ENCODE results near the gene CADM1.

Gene CADM1

DNA sequence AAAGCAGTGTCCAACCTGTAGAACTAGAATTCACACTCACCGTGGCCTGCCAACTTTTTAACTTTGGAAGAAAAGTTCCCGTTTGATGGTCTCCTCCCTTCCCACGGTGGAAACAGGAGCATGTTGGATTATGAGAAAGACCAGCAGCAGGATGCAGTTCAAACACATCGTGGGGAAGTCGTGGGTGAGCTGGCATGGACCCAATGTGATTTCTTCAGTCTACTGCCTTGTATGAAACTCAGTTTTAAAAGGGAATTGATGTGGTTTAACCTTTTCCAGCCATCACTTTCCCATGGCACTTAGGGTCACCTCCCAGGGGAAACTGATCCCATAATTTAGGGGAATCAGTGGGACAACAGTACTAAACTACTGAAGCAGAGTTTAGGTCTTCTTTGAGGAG lies 318.3 kb downstream of the CADM1 start:
- H3K9ac ChIP-seq (ENCODE audit: low read depth, low read length) = no peak overlapping the region

GRCh38 chr11:115185507-115185906 lies 318.7 kb downstream of the CADM1 start:
- Histone ChIP-seq H3K36me3 (ENCODE audit: insufficient read depth, low read length) (no peaks in the 10 kb centered on the region), H3K9ac (ENCODE audit: low read depth, low read length) (no peak overlapping the region), H3K27ac (ENCODE audit: low read depth, low read length) (no peak overlapping the region), H3K4me1 (ENCODE audit: insufficient read depth, low read length) (peaks cover 5% of the 10 kb centered on the region), H3K9me3 (ENCODE audit: insufficient read depth, low read depth, low read length) (no peaks in the 10 kb centered on the region), H3K27me3 (ENCODE audit: insufficient read depth, low read length) (no peaks in the 10 kb centered on the region), H3K4me3 (ENCODE audit: low read length) (no peak overlapping the region)
- WGBS = 96% methylated on average over 4 of the region's 4 CpGs

More for the DNA sequence above, 318.3 kb downstream of the CADM1 start:
- Histone ChIP-seq H3K36me3 (ENCODE audit: insufficient read depth, low read length) (no peaks in the 10 kb centered on the region), H3K4me1 (ENCODE audit: insufficient read depth, low read length) (peaks cover 5% of the 10 kb centered on the region; the same call in 1 of the 2 replicates), H3K27me3 (ENCODE audit: insufficient read depth, low read length) (no peaks in the 10 kb centered on the region), H3K4me3 (ENCODE audit: low read length) (no peak overlapping the region), H3K27ac (ENCODE audit: low read depth, low read length) (no peak overlapping the region), H3K9me3 (ENCODE audit: insufficient read depth, low read depth, low read length) (no peaks in the 10 kb centered on the region)
- WGBS = 97% methylated on average over 5 of the region's 5 CpGs

GRCh38 chr11:115184901-115185300 lies 319.3 kb downstream of the CADM1 start:
- WGBS = 95% methylated on average over 5 of the region's 5 CpGs
- no peak overlapping the region for H3K4me3 ChIP-seq (ENCODE audit: low read length)
- H3K9ac ChIP-seq (ENCODE audit: low read depth, low read length) = no peak overlapping the region
- peaks cover 5% of the 10 kb centered on the region for H3K4me1 ChIP-seq (ENCODE audit: insufficient read depth, low read length)
- no peak overlapping the region for H3K27ac ChIP-seq (ENCODE audit: low read depth, low read length)
- H3K27me3 ChIP-seq (ENCODE audit: insufficient read depth, low read length) = no peaks in the 10 kb centered on the region
- H3K36me3 ChIP-seq (ENCODE audit: insufficient read depth, low read length) = no peaks in the 10 kb centered on the region
- no peaks in the 10 kb centered on the region for H3K9me3 ChIP-seq (ENCODE audit: insufficient read depth, low read depth, low read length)

- Histone ChIP-seq H3K4me3 (ENCODE audit: low read length) (no peak overlapping the region), H3K36me3 (ENCODE audit: insufficient read depth, low read length) (no peaks in the 10 kb centered on the region), H3K27me3 (ENCODE audit: insufficient read depth, low read length) (no peaks in the 10 kb centered on the region), H3K27ac (ENCODE audit: low read depth, low read length) (no peak overlapping the region), H3K9ac (ENCODE audit: low read depth, low read length) (no peak overlapping the region), H3K4me1 (ENCODE audit: insufficient read depth, low read length) (peaks cover 5% of the 10 kb centered on the region), H3K9me3 (ENCODE audit: insufficient read depth, low read depth, low read length) (no peaks in the 10 kb centered on the region)
- 92% methylated on average over 6 of the region's 6 CpGs for WGBS
Observed at GRCh38 chr11:115183830-115184229, 320.4 kb downstream of the CADM1 start.

GRCh38 chr11:115183136-115183535 lies 321.1 kb downstream of the CADM1 start:
- peaks cover 10% of the 10 kb centered on the region for H3K4me1 ChIP-seq (ENCODE audit: insufficient read depth, low read length)
- H3K27me3 ChIP-seq (ENCODE audit: insufficient read depth, low read length) = no peaks in the 10 kb centered on the region
- H3K9me3 ChIP-seq (ENCODE audit: insufficient read depth, low read depth, low read length) = no peaks in the 10 kb centered on the region
- WGBS = 95% methylated on average over 4 of the region's 4 CpGs
- H3K27ac ChIP-seq (ENCODE audit: low read depth, low read length) = no peak overlapping the region
- no peak overlapping the region for H3K4me3 ChIP-seq (ENCODE audit: low read length)
- H3K9ac ChIP-seq (ENCODE audit: low read depth, low read length) = no peak overlapping the region
- no peaks in the 10 kb centered on the region for H3K36me3 ChIP-seq (ENCODE audit: insufficient read depth, low read length)

DNA sequence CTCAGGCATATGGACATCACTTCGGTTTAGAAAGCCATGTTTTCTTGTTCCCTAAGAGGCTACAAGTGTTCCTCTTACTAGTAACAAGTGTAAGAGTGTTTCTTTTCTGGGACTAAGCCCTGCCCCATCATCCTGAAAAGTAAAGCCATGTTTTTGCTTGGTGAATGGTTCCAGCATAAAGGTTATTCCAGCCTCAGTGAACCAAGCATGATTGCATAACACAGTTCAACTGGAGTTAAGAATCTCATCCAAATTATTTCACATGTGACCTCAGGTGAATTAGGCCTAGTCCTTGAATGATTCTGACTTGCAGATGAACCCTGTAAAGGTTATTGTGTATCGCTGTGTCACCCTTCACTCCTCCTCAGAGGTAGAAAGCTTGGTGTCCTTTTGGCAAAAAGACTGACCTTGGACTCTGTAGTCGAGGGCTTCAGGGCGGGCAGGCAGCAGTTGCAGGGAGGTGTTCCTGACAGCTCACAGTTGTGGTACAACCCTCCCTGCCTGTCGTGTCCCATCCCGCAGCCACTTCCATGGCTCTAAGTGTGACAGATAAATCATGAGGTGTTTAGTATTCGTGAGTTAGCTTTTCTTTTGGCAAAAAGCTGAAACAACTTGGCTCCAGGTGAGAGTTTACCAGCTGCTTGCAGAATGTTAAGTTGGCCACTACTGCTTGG lies 321.8 kb downstream of the CADM1 start:
- Histone ChIP-seq H3K27ac (ENCODE audit: low read depth, low read length) (no peak overlapping the region), H3K9me3 (ENCODE audit: insufficient read depth, low read depth, low read length) (no peaks in the 10 kb centered on the region), H3K4me3 (ENCODE audit: low read length) (no peak overlapping the region), H3K36me3 (ENCODE audit: insufficient read depth, low read length) (no peaks in the 10 kb centered on the region), H3K27me3 (ENCODE audit: insufficient read depth, low read length) (no peaks in the 10 kb centered on the region), H3K9ac (ENCODE audit: low read depth, low read length) (no peak overlapping the region), H3K4me1 (ENCODE audit: insufficient read depth, low read length) (peaks cover 11% of the 10 kb centered on the region)
- 92% methylated on average over 7 of the region's 7 CpGs for WGBS

- WGBS = 81% methylated on average over 8 of the region's 12 CpGs
- H3K9me3 ChIP-seq (ENCODE audit: insufficient read depth, low read depth, low read length) = no peaks in the 10 kb centered on the region
- no peaks in the 10 kb centered on the region for H3K27me3 ChIP-seq (ENCODE audit: insufficient read depth, low read length)
- H3K9ac ChIP-seq (ENCODE audit: low read depth, low read length) = no peak overlapping the region
- peaks cover 11% of the 10 kb centered on the region for H3K4me1 ChIP-seq (ENCODE audit: insufficient read depth, low read length)
- H3K4me3 ChIP-seq (ENCODE audit: low read length) = no peak overlapping the region
- no peak overlapping the region for H3K27ac ChIP-seq (ENCODE audit: low read depth, low read length)
- H3K36me3 ChIP-seq (ENCODE audit: insufficient read depth, low read length) = no peaks in the 10 kb centered on the region
Observed at GRCh38 chr11:115181538-115181937, 322.7 kb downstream of the CADM1 start.

DNA sequence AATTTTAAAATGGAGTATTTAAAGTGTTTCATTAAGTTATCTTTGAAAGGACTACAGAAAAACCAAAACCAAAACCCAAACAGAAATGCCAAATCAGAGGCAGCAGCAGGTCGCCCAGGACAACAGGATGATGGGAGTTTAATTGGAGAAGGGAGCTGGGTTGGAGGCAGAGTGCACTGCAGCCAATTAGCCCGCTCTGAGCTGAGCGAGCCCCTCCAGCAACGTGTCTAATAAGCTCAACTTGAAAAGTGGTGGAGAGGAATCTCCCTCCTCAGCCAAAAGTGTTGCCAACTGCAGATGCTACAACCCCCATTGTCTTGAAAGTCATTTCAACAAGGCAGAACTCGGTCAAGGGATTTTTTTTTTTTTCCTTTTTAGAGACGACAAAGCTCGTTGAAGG lies 323.9 kb downstream of the CADM1 start:
- Histone ChIP-seq H3K36me3 (ENCODE audit: insufficient read depth, low read length) (no peaks in the 10 kb centered on the region), H3K4me1 (ENCODE audit: insufficient read depth, low read length) (peaks cover 11% of the 10 kb centered on the region), H3K9ac (ENCODE audit: low read depth, low read length) (no peak overlapping the region), H3K9me3 (ENCODE audit: insufficient read depth, low read depth, low read length) (no peaks in the 10 kb centered on the region), H3K27ac (ENCODE audit: low read depth, low read length) (no peak overlapping the region), H3K27me3 (ENCODE audit: insufficient read depth, low read length) (no peaks in the 10 kb centered on the region), H3K4me3 (ENCODE audit: low read length) (no peak overlapping the region)
- WGBS = 88% methylated on average over 7 of the region's 7 CpGs

DNA sequence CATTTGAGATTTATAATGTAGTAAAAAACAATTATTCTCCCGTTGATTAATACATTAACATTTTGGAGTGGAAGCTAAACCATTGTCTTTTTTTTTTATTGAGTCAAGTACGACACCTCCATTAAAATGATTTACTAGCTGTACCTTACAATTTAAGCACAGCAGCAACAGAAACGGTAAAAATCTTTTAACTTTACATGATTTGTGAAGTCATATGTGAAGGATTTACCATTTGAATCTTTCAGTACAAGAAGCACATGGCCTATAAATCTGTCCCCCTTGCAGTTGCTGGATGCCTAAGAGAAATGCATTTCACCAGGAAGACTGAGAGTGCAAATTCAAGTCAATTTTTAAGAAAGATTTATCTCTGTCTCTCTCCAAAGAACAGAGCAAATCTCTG lies 324.6 kb downstream of the CADM1 start:
- H3K36me3 ChIP-seq (ENCODE audit: insufficient read depth, low read length) = no peaks in the 10 kb centered on the region
- no peak overlapping the region for H3K9ac ChIP-seq (ENCODE audit: low read depth, low read length)
- H3K4me1 ChIP-seq (ENCODE audit: insufficient read depth, low read length) = peaks cover 11% of the 10 kb centered on the region
- no peak overlapping the region for H3K4me3 ChIP-seq (ENCODE audit: low read length)
- WGBS = 92% methylated on average over 2 of the region's 3 CpGs
- H3K9me3 ChIP-seq (ENCODE audit: insufficient read depth, low read depth, low read length) = no peaks in the 10 kb centered on the region
- H3K27me3 ChIP-seq (ENCODE audit: insufficient read depth, low read length) = no peaks in the 10 kb centered on the region
- no peak overlapping the region for H3K27ac ChIP-seq (ENCODE audit: low read depth, low read length)

GRCh38 chr11:115178705-115179104 lies 325.5 kb downstream of the CADM1 start:
- WGBS = 92% methylated on average over 14 of the region's 14 CpGs
- Histone ChIP-seq H3K36me3 (ENCODE audit: insufficient read depth, low read length) (no peaks in the 10 kb centered on the region), H3K27me3 (ENCODE audit: insufficient read depth, low read length) (no peaks in the 10 kb centered on the region), H3K9ac (ENCODE audit: low read depth, low read length) (no peak overlapping the region), H3K4me3 (ENCODE audit: low read length) (no peak overlapping the region), H3K27ac (ENCODE audit: low read depth, low read length) (no peak overlapping the region), H3K9me3 (ENCODE audit: insufficient read depth, low read depth, low read length) (no peaks in the 10 kb centered on the region), H3K4me1 (ENCODE audit: insufficient read depth, low read length) (peaks cover 11% of the 10 kb centered on the region)

GRCh38 chr11:115173136-115173535 lies 331.1 kb downstream of the CADM1 start:
- Histone ChIP-seq H3K9ac (ENCODE audit: low read depth, low read length) (no peak overlapping the region), H3K27me3 (ENCODE audit: insufficient read depth, low read length) (no peaks in the 10 kb centered on the region), H3K4me3 (ENCODE audit: low read length) (no peak overlapping the region), H3K4me1 (ENCODE audit: insufficient read depth, low read length) (peaks cover 7% of the 10 kb centered on the region; the same call in 1 of the 2 replicates), H3K9me3 (ENCODE audit: insufficient read depth, low read depth, low read length) (no peaks in the 10 kb centered on the region), H3K27ac (ENCODE audit: low read depth, low read length) (no peak overlapping the region), H3K36me3 (ENCODE audit: insufficient read depth, low read length) (no peaks in the 10 kb centered on the region)
- WGBS = 91% methylated on average over 19 of the region's 19 CpGs
